Suprapubic skin (tissue), 4 donors: ENCODE data around the gene RHOT2.

Experiments used
- EP300 ChIP-seq: sonication (generic); formaldehyde crosslinking; IDR thresholded peaks from one replicate; pipeline ENCODE4 v1.6.1; 2017; ENCODE audit warnings: antibody characterized with exemption
- POLR2A ChIP-seq, 2 donors: fragments of 450-650 bp; IDR thresholded peaks; one replicate each; pipeline ENCODE4 v1.6.1; 2017; ENCODE audit warnings: antibody characterized with exemption in 2 of 2, mild to moderate bottlenecking in 2 of 2, moderate library complexity in 2 of 2
- POLR2AphosphoS5 ChIP-seq, 3 donors: sonication (generic); formaldehyde crosslinking; IDR thresholded peaks; one replicate each; pipeline ENCODE4 v1.6.1; 2017; ENCODE audit warnings: antibody characterized with exemption in 3 of 3
- TF ChIP-seq, protein P1 (sequence below), 2 donors: fragments of 200-600 bp in 1 of 2; fragments of 450-650 bp in 1 of 2; sonication (generic) in 1 of 2; IDR thresholded peaks; one replicate each; pipeline ENCODE4 v1.5.1; 2016 to 2019; ENCODE audit warnings: antibody characterized with exemption in 2 of 2, mild to moderate bottlenecking in 1 of 2, moderate library complexity in 1 of 2

- TF ChIP-seq, protein P1, sequence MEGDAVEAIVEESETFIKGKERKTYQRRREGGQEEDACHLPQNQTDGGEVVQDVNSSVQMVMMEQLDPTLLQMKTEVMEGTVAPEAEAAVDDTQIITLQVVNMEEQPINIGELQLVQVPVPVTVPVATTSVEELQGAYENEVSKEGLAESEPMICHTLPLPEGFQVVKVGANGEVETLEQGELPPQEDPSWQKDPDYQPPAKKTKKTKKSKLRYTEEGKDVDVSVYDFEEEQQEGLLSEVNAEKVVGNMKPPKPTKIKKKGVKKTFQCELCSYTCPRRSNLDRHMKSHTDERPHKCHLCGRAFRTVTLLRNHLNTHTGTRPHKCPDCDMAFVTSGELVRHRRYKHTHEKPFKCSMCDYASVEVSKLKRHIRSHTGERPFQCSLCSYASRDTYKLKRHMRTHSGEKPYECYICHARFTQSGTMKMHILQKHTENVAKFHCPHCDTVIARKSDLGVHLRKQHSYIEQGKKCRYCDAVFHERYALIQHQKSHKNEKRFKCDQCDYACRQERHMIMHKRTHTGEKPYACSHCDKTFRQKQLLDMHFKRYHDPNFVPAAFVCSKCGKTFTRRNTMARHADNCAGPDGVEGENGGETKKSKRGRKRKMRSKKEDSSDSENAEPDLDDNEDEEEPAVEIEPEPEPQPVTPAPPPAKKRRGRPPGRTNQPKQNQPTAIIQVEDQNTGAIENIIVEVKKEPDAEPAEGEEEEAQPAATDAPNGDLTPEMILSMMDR (IDR thresholded peaks at IDR 0.05), result no peak
- TF ChIP-seq POLR2AphosphoS5 (IDR thresholded peaks at IDR 0.05) (peak in 2 of 3 donors; percentile 36 to 95), POLR2A (IDR thresholded peaks at IDR 0.05) (peak in 1 of 2 donors; percentile 40), EP300 (no peak)
Measured at GRCh38 chr16:684071-684794, 16.3 kb downstream of the RHOT2 start, which contains the start of gene JMJD8.
